Measurements from ENCODE around the gene VAV1. TPM values are rescaled to one million over a fixed set of nuclear protein-coding genes. Genes with fewer than 3 reads are reported as not detected.

Gene VAV1
- total and polyA plus RNA-seq, 9 of the 15 experiments (the other 6 are each of a cell fraction or from before 2014, with no cell fraction given): 0.46 to 20.1 (median 11.1) TPM

DNA sequence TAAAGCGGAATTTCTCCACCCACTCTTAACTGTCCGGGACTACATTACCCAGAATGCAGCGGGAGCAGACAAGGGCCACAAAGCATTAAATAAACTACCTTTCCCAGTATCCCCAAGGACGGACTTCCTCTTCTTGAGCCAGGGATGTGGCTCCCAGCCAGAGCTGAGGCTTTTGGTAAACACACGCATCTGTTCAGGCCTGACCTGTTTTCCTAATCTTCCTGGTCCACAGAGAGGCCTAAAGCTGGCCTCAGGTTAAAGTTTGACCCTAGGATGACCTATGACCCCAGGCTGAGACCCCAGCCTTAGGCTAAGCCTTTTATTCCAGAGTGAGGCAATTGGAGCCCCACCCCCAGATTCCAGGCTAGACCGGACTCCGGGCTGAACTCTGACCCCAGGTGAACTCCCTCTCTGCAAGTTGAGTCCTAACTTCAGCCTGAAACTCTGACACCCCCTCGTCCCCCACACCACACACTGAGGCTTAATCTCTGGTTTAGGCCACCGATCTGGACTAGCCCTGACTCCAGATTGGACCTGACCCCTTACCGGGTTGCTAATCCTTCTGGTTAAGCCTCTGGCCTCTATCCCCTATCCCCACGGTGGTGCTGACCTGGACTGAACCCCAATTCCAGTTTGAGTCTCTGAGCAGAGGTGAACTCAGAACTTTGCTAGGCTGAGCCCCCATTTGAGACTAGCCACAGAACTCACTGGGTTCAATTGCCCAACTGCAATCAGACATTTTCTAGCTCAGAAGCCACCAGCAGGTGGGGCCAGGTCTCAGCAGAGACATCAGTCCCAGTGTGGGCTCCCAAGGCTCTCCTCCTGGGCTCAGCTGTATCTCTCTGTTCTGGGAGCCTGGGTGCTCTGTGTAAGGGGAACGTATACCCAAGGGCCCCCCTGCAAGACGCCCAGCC is 34.4 kb upstream of the VAV1 start (continued):
- TF ChIP-seq, protein P1, sequence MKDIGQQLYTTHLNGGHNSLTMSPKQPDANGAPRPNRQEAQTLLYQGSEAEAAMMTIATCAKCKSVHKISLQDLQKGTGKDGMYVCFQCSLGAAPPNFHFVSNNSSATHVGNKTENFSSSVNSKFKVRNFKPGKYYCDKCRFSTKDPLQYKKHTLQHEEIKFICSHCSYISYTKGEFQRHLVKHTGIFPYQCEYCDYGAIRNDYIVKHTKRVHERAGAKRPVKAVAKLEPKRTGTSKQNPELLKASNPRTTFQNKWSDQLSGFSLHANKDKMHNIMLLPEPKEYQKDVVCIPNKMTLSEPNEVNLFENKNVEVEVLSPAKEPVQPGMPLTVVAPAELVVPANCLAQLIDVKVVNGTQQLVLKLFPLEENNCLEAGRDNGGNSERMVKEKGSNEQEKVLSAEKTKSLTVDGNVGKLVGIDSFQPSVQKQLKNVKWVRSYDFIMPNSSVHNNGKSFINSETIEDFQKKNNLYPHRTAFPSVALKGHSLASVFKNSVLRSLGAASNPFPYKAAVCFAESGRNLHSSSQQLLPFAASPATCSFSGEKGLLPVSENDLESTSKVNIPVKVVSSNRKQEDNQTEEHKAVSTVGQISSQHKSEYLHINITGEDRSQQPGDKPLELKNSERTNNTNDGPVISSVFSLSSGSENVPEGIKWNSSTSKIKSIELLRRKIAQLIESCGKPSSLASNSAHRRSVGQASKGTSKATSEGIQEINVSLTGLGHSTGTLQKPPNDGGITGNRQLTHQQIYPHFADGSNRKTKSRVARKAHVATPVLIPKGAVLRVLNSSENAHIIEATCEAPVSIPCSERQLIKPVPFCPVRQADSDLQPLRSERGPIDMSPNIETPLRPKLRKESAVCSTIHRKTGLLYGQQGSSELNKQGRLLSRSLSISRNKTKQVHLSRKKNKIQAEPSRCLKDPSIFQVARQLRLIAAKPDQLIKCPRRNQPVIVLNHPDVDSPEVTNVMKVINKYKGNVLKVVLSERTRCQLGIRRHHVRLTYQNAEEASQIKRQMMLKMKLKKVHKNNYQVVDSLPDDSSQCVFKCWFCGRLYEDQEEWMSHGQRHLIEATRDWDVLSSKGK (CRISPR knock-in tag; IDR thresholded peaks at IDR 0.05): no peak
- TF ChIP-seq MTF1 (CRISPR knock-in tag; IDR thresholded peaks at IDR 0.05; ENCODE audit: borderline replicate concordance): no peak
- 0 out of 2 replicates have a peak, but pooled peaks have one; percentile 36 for TF ChIP-seq ZNF584 (CRISPR knock-in tag; IDR thresholded peaks at IDR 0.05; ENCODE audit: low read depth)
- TF ChIP-seq CBX3 (IDR thresholded peaks at IDR 0.05; ENCODE audit: borderline replicate concordance in 1 of 2, low read length in 2 of 2): no peak
- no peak for TF ChIP-seq KHSRP (IDR thresholded peaks at IDR 0.05)
- no peak for TF ChIP-seq NEUROD1 (IDR thresholded peaks at IDR 0.05; ENCODE audit: borderline replicate concordance, low read depth, low read length, partially characterized antibody)
- TF ChIP-seq JUND (IDR thresholded peaks at IDR 0.05; ENCODE audit: borderline replicate concordance, low read depth, low read length): peak; percentile 12; the same call in 1 of the 2 replicates
- no peak; the same call in 1 of the 3 replicates for TF ChIP-seq JUND (tag; IDR thresholded peaks at IDR 0.05; ENCODE audit: borderline replicate concordance, low read depth, low read length)
- TF ChIP-seq ZNF24 (IDR thresholded peaks at IDR 0.05): no peak; the same call in 1 of the 2 replicates
- 0 out of 2 replicates have a peak, but pooled peaks have one; percentile 2 for TF ChIP-seq KLF16 (IDR thresholded peaks at IDR 0.05)
- TF ChIP-seq, protein P2, sequence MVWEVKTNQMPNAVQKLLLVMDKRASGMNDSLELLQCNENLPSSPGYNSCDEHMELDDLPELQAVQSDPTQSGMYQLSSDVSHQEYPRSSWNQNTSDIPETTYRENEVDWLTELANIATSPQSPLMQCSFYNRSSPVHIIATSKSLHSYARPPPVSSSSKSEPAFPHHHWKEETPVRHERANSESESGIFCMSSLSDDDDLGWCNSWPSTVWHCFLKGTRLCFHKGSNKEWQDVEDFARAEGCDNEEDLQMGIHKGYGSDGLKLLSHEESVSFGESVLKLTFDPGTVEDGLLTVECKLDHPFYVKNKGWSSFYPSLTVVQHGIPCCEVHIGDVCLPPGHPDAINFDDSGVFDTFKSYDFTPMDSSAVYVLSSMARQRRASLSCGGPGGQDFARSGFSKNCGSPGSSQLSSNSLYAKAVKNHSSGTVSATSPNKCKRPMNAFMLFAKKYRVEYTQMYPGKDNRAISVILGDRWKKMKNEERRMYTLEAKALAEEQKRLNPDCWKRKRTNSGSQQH (CRISPR knock-in tag; IDR thresholded peaks at IDR 0.05): no peak
- TF ChIP-seq ZNF449 (CRISPR knock-in tag; IDR thresholded peaks at IDR 0.05): no peak
- TF ChIP-seq, protein P3, sequence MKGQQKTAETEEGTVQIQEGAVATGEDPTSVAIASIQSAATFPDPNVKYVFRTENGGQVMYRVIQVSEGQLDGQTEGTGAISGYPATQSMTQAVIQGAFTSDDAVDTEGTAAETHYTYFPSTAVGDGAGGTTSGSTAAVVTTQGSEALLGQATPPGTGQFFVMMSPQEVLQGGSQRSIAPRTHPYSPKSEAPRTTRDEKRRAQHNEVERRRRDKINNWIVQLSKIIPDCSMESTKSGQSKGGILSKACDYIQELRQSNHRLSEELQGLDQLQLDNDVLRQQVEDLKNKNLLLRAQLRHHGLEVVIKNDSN (CRISPR knock-in tag; IDR thresholded peaks at IDR 0.05): no peak
- TF ChIP-seq VEZF1 (CRISPR knock-in tag; IDR thresholded peaks at IDR 0.05): no peak
- peak in 1 of 2 experiments; percentile 73; a peak in 2 of 4 replicates for TF ChIP-seq MAZ (CRISPR knock-in tag; conservative IDR thresholded peaks at IDR 0.05 in 1 of 2, IDR thresholded peaks at IDR 0.05 in 1 of 2)
- TF ChIP-seq SMARCB1 (IDR thresholded peaks at IDR 0.05; ENCODE audit: insufficient read length, low read depth): no peak
- TF ChIP-seq NFRKB (IDR thresholded peaks at IDR 0.05; ENCODE audit: low read depth): 0 out of 2 replicates have a peak, but pooled peaks have one; percentile 41

Measured in K562 (cell line).